NB4 (cell line): ENCODE results near the gene NKX2-4.

ENCODE experiments used
- POLR2A ChIP-seq: IDR thresholded peaks from 2 replicates; pipeline ENCODE4 v1.6.1; 2011; ENCODE audit warnings: mild to moderate bottlenecking; ENCODE audit not compliant: insufficient read length; ENCODE audit errors: extremely low read depth
- TF ChIP-seq, protein P1 (sequence below): IDR thresholded peaks from one replicate; pipeline ENCODE4 v1.5.1; 2012; ENCODE audit warnings: low read depth, low read length
- TF ChIP-seq, protein P2 (sequence below): IDR thresholded peaks from 2 replicates; pipeline ENCODE4 v1.6.1; 2011; ENCODE audit warnings: low read depth, low read length

DNA sequence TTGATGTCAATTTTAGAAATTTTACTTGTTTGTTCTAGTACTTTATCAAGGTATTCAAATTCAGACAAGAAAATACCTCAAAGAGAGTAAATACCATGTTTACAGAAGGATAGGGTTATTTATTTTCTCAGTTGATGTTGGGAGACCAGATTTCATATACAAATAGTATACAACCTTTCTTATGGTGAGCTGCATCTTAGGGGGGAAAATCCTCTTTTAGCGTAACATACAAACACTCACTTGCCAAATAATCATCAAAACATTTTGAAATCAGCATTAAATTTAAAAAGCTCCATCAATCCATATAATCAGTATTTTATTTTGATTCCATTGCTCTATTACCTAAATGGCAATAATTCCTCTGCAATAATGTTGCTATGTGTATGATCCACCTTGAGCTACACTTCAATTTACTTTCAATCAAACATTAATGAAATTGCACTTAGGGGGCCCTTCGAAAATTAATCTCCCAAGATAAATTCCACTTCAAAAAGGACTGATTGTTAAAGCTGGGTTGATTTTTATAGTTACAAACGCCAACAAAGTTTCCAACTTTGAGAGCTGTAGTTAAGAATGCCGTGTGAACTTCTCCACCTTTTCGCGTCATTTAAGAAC is 2.2 kb downstream of the NKX2-4 start:
- TF ChIP-seq, protein P1, sequence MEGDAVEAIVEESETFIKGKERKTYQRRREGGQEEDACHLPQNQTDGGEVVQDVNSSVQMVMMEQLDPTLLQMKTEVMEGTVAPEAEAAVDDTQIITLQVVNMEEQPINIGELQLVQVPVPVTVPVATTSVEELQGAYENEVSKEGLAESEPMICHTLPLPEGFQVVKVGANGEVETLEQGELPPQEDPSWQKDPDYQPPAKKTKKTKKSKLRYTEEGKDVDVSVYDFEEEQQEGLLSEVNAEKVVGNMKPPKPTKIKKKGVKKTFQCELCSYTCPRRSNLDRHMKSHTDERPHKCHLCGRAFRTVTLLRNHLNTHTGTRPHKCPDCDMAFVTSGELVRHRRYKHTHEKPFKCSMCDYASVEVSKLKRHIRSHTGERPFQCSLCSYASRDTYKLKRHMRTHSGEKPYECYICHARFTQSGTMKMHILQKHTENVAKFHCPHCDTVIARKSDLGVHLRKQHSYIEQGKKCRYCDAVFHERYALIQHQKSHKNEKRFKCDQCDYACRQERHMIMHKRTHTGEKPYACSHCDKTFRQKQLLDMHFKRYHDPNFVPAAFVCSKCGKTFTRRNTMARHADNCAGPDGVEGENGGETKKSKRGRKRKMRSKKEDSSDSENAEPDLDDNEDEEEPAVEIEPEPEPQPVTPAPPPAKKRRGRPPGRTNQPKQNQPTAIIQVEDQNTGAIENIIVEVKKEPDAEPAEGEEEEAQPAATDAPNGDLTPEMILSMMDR, result no peak
- no peak for TF ChIP-seq POLR2A
- TF ChIP-seq, protein P2, sequence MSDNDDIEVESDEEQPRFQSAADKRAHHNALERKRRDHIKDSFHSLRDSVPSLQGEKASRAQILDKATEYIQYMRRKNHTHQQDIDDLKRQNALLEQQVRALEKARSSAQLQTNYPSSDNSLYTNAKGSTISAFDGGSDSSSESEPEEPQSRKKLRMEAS, result no peak
